Spleen (tissue), 11 donors: ENCODE measurements around the gene PRR7. TPM values are rescaled to one million over a fixed set of nuclear protein-coding genes. Genes with fewer than 3 reads are reported as not detected.

Experiments used
- DNase-seq: peaks from one replicate; pipeline ENCODE4 v3.0.0-alpha.2; 2020
- H3K27ac ChIP-seq, 8 donors: fragments of 200-600 bp; sonication (generic) in 7 of 8; 1 replicate in 4 of 8; 2 replicates in 4 of 8; pipeline versions ENCODE4 v1.5.0 to v1.8.0; 2016 to 2021; ENCODE audit warnings: inconsistent platforms in 4 of 8, mild to moderate bottlenecking in 4 of 8, moderate library complexity in 1 of 8
- H3K27me3 ChIP-seq, 7 donors: fragments of 200-600 bp; sonication (generic) in 6 of 7; replicated peaks in 1 of 7; 1 replicate in 4 of 7; 2 replicates in 3 of 7; pipeline versions ENCODE4 v1.5.0 to v1.8.0; 2016 to 2021; ENCODE audit warnings: inconsistent platforms in 3 of 7, mild to moderate bottlenecking in 1 of 7
- H3K36me3 ChIP-seq, 6 donors: fragments of 200-600 bp; sonication (generic) in 5 of 6; 1 replicate in 4 of 6; 2 replicates in 2 of 6; pipeline versions ENCODE4 v1.5.0 to v1.8.0; 2016 to 2021; ENCODE audit warnings: inconsistent platforms in 2 of 6
- H3K4me1 ChIP-seq, 6 donors: fragments of 200-600 bp; sonication (generic) in 5 of 6; 1 replicate in 3 of 6; 2 replicates in 3 of 6; pipeline versions ENCODE4 v1.5.0 to v1.8.0; 2016 to 2021; ENCODE audit warnings: inconsistent platforms in 3 of 6
- H3K4me3 ChIP-seq, 8 donors: fragments of 200-600 bp; sonication (generic) in 7 of 8; 1 replicate in 4 of 8; 2 replicates in 4 of 8; pipeline versions ENCODE4 v1.5.0 to v1.8.0; 2016 to 2021; ENCODE audit warnings: inconsistent platforms in 4 of 8, mild to moderate bottlenecking in 4 of 8, moderate library complexity in 2 of 8
- H3K9me3 ChIP-seq, 8 donors: fragments of 200-600 bp; sonication (generic) in 7 of 8; 1 replicate in 4 of 8; 2 replicates in 4 of 8; pipeline versions ENCODE4 v1.5.0 to v1.8.0; 2016 to 2021; ENCODE audit warnings: inconsistent platforms in 4 of 8
- CTCF ChIP-seq, 11 experiments: fragments of 200-600 bp in 7 of 11; fragments of 450-650 bp in 4 of 11; sonication (generic) in 4 of 11; IDR thresholded peaks in 8 of 11; conservative IDR thresholded peaks in 3 of 11; 1 replicate in 7 of 11; 2 replicates in 4 of 11; pipeline versions ENCODE4 v1.4.0 to v1.8.0; 2016 to 2021; ENCODE audit warnings: antibody characterized with exemption in 11 of 11, inconsistent platforms in 4 of 11, mild to moderate bottlenecking in 1 of 11
- POLR2A ChIP-seq, 3 donors: fragments of 450-650 bp; IDR thresholded peaks; one replicate each; pipeline ENCODE4 v1.5.1; 2017; ENCODE audit warnings: antibody characterized with exemption in 3 of 3, mild to moderate bottlenecking in 1 of 3
- POLR2AphosphoS5 ChIP-seq, 3 donors: sonication (generic); formaldehyde crosslinking; IDR thresholded peaks; one replicate each; pipeline ENCODE4 v1.5.1; 2017; ENCODE audit warnings: antibody characterized with exemption in 3 of 3
- WGBS, 5 donors: extraction: QIAGEN DNeasy Blood & Tissue Kit in 3 of 5; methylation state at CpG; one replicate each; pipeline versions ENCODE4 v1.1.5 to v1.1.7; 2013 to 2018; 5-methylcytosine and 5-hydroxymethylcytosine counted together
- intact Hi-C: fragments of 100-400 bp; cut with DNase I; formaldehyde crosslinking; loops from one replicate; pipeline ENCODE4 v1.15.0; 2023; ENCODE audit warnings: low total_unique reads
- polyA plus RNA-seq, 3 donors: library from polyadenylated mRNA; stranded (reverse); fragments of 200-250 nt; gene quantifications; one replicate each; pipeline ENCODE4 v1.2.1, GENCODE V29; 2013
- total RNA-seq, 7 donors: library from RNA; depleted of rRNA in 3 of 7; stranded (reverse); fragments of >200 nt in 3 of 7; fragmentation: NEBNext Ultra II Directional in 4 of 7; extraction: Animal tissue kit (Norgen Biotek cat#: 25700) in 4 of 7; gene quantifications; one replicate each; pipeline versions ENCODE4 v1.1.0 to v1.2.1, GENCODE V29; 2016 to 2021
- donor health status: healthy with polysubstance abuse.
- donor health status: DM: no; HTN: no; CAD: no; lungs with moderate emphysema.
- donor health status: DM: no; HTN: no; CAD: no.
- donor health status: Bipolar disorder and iron deficiency.
- donor health status: healthy.
- donor health status: DM: no; HTN: no; CAD: no.
- donor health status: DM: yes; HTN: yes; CAD: no.

The PRR7 gene
- total and polyA plus RNA-seq, 10 donors, result 1.7 to 5.7 (median 4.6) TPM; not detected in 1

GRCh38 chr5:177493795-177494345 lies 47.3 kb downstream of the PRR7 start:
- Histone ChIP-seq H3K4me1 (peaks cover 44 to 98% (median 78%) of the 10 kb centered on the region in 6 donors), H3K4me3 (peak overlapping the region in 1 of 8 donors; percentile 94), H3K27ac (peak overlapping the region; percentile 67 to 93 (median 88)), H3K36me3 (peaks cover 0 to 42% (median 32%) of the 10 kb centered on the region in 6 donors), H3K9me3 (no peaks in the 10 kb centered on the region), H3K27me3 (peaks cover 0 to 10% (median 0%) of the 10 kb centered on the region in 7 donors)
- no peak for DNase-seq
- 63 to 88% (median 77%) methylated on average over 5 of the region's 5 CpGs for WGBS, 5 donors
- no peak for TF ChIP-seq CTCF (IDR thresholded peaks at IDR 0.05 in 8 of 11, conservative IDR thresholded peaks at IDR 0.05 in 3 of 11)
- TF ChIP-seq POLR2A (IDR thresholded peaks at IDR 0.05), result no peak
- no peak for TF ChIP-seq POLR2AphosphoS5 (IDR thresholded peaks at IDR 0.05)
- intact Hi-C loops, result no loop called here

- TF ChIP-seq POLR2A (IDR thresholded peaks at IDR 0.05) (no peak), POLR2AphosphoS5 (IDR thresholded peaks at IDR 0.05) (peak; percentile 48 to 56 (median 49)), CTCF (IDR thresholded peaks at IDR 0.05 in 8 of 11, conservative IDR thresholded peaks at IDR 0.05 in 3 of 11) (peak in 2 of 11 experiments; percentile 9 to 17)
- intact Hi-C loops, result no loop called here
- peaks cover 45 to 98% (median 77%) of the 10 kb centered on the region in 6 donors for H3K4me1 ChIP-seq
Observed at GRCh38 chr5:177494346-177495195, 48.0 kb downstream of the PRR7 start.

GRCh38 chr5:177495243-177496060 lies 48.8 kb downstream of the PRR7 start:
- TF ChIP-seq POLR2A (IDR thresholded peaks at IDR 0.05) (no peak), POLR2AphosphoS5 (IDR thresholded peaks at IDR 0.05) (peak; percentile 12 to 45 (median 30)), CTCF (IDR thresholded peaks at IDR 0.05 in 8 of 11, conservative IDR thresholded peaks at IDR 0.05 in 3 of 11) (no peak)
- peaks cover 0 to 26% (median 18%) of the 10 kb centered on the region in 6 donors for H3K36me3 ChIP-seq
- H3K9me3 ChIP-seq, result no peaks in the 10 kb centered on the region
- peak overlapping the region in 6 of 8 donors; percentile 56 to 94 (median 72) for H3K4me3 ChIP-seq
- DNase-seq, result peak; percentile 84
- intact Hi-C loops, result no loop called here
- 58 to 65% (median 62%) methylated on average over 12 to 14 of the region's 14 CpGs for WGBS, 5 donors
- H3K4me1 ChIP-seq, result peaks cover 45 to 98% (median 73%) of the 10 kb centered on the region in 6 donors
- peaks cover 0 to 13% (median 0%) of the 10 kb centered on the region in 7 donors for H3K27me3 ChIP-seq
- peak overlapping the region; percentile 10 to 93 (median 88) for H3K27ac ChIP-seq

More at GRCh38 chr5:177494346-177495195, 48.0 kb downstream of the PRR7 start:
- WGBS, 5 donors, result 31 to 52% (median 42%) methylated on average over 8 to 11 of the region's 11 CpGs
- H3K27ac ChIP-seq, result peak overlapping the region; percentile 67 to 93 (median 88)
- peaks cover 0 to 35% (median 26%) of the 10 kb centered on the region in 6 donors for H3K36me3 ChIP-seq
- peak overlapping the region in 2 of 8 donors; percentile 62 to 94 for H3K4me3 ChIP-seq
- peak; percentile 90 for DNase-seq
- H3K27me3 ChIP-seq, result peaks cover 0 to 13% (median 0%) of the 10 kb centered on the region in 7 donors
- no peaks in the 10 kb centered on the region for H3K9me3 ChIP-seq
